CD4-positive, alpha-beta memory T cell (primary cell): ENCODE results near the gene SLC25A26. TPM values are rescaled to one million over a fixed set of nuclear protein-coding genes. Genes with fewer than 3 reads are reported as not detected.
A peak's percentile ranks its signal among the peaks of the same experiment; 100 is the strongest.

Experiments
- CTCF ChIA-PET: fragments of 350-600 bp; sonication (Branson Sonifier 250); formaldehyde crosslinking; loops from one replicate; lab custom pipeline; 2021; ENCODE audit warnings: inconsistent platforms; ENCODE audit not compliant: partially characterized antibody; lab: Charles Lee
- POLR2A ChIA-PET: fragments of 350-600 bp; sonication (Branson Sonifier 250); formaldehyde crosslinking; loops from one replicate; lab custom pipeline; 2021; ENCODE audit not compliant: partially characterized antibody; lab: Charles Lee
- DNase-seq, 5 donors: peaks; one replicate each; pipeline versions ENCODE4 v3.0.0 to v3.0.0-alpha.2; 2020 to 2022; ENCODE audit warnings: mixed read lengths in 1 of 5
- H3K27ac ChIP-seq: one replicate; pipeline ENCODE4 v1.7.0; 2013; ENCODE audit warnings: low read depth, low read length
- H3K27me3 ChIP-seq: 2 replicates; pipeline ENCODE4 v1.7.0; 2013; ENCODE audit warnings: mild to moderate bottlenecking, low read length, moderate library complexity; ENCODE audit not compliant: insufficient read depth
- H3K36me3 ChIP-seq: 2 replicates; pipeline ENCODE4 v1.7.0; 2013; ENCODE audit warnings: mild to moderate bottlenecking, low read length, moderate library complexity; ENCODE audit not compliant: insufficient read depth
- H3K4me1 ChIP-seq: 2 replicates; pipeline ENCODE4 v1.7.0; 2013; ENCODE audit warnings: mild to moderate bottlenecking, low read length, moderate library complexity; ENCODE audit not compliant: insufficient read depth
- H3K4me3 ChIP-seq, 2 donors: one replicate each; pipeline ENCODE4 v1.7.0; 2013; ENCODE audit warnings: low read length in 2 of 2, mild to moderate bottlenecking in 1 of 2
- H3K9me3 ChIP-seq, 2 donors: one replicate each; pipeline ENCODE4 v1.7.0; 2013; ENCODE audit warnings: low read length in 2 of 2, control low read depth in 1 of 2; ENCODE audit not compliant: control insufficient read depth in 1 of 2
- H3K27ac Mint-ChIP-seq, 7 donors: one replicate each; pipeline ENCODE4 v1.8.0; 2020 to 2021; ENCODE audit warnings: mixed read lengths in 7 of 7, mild to moderate bottlenecking in 6 of 7, inconsistent platforms in 3 of 7, moderate library complexity in 3 of 7
- H3K27me3 Mint-ChIP-seq, 2 donors: one replicate each; pipeline ENCODE4 v1.8.0; 2020 to 2021; ENCODE audit warnings: mixed read lengths in 2 of 2
- H3K36me3 Mint-ChIP-seq, 2 donors: one replicate each; pipeline ENCODE4 v1.8.0; 2020 to 2021; ENCODE audit warnings: mixed read lengths in 2 of 2, inconsistent platforms in 1 of 2, mild to moderate bottlenecking in 1 of 2
- H3K4me1 Mint-ChIP-seq, 4 donors: one replicate each; pipeline ENCODE4 v1.8.0; 2020 to 2021; ENCODE audit warnings: mixed read lengths in 4 of 4, mild to moderate bottlenecking in 1 of 4
- H3K4me3 Mint-ChIP-seq, 8 donors: one replicate each; pipeline ENCODE4 v1.8.0; 2020 to 2021; ENCODE audit warnings: mixed read lengths in 8 of 8, mild to moderate bottlenecking in 7 of 8, moderate library complexity in 6 of 8, inconsistent platforms in 3 of 8
- H3K9me3 Mint-ChIP-seq, 8 donors: one replicate each; pipeline ENCODE4 v1.8.0; 2020 to 2021; ENCODE audit warnings: mixed read lengths in 8 of 8, mild to moderate bottlenecking in 5 of 8, inconsistent platforms in 3 of 8, moderate library complexity in 1 of 8
- intact Hi-C: fragments of 100-400 bp; cut with micrococcal nuclease; formaldehyde crosslinking; loops from one replicate; pipeline ENCODE4 v1.15.1; 2023
- polyA plus RNA-seq, 2 donors: library from polyadenylated mRNA; unstranded; fragments of 300-500 nt; fragmentation: Illumina TruSeq; gene quantifications; one replicate each; pipeline ENCODE4 v1.2.3, GENCODE V29; 2021
- total RNA-seq, 2 experiments: library from RNA; stranded (reverse); gene quantifications; one replicate each; pipeline ENCODE4 v1.2.3, GENCODE V29; 2021

Gene SLC25A26
- total and polyA plus RNA-seq, 4 experiments from 2014 or later = 18.9 to 58.1 (median 29.1) TPM

DNA sequence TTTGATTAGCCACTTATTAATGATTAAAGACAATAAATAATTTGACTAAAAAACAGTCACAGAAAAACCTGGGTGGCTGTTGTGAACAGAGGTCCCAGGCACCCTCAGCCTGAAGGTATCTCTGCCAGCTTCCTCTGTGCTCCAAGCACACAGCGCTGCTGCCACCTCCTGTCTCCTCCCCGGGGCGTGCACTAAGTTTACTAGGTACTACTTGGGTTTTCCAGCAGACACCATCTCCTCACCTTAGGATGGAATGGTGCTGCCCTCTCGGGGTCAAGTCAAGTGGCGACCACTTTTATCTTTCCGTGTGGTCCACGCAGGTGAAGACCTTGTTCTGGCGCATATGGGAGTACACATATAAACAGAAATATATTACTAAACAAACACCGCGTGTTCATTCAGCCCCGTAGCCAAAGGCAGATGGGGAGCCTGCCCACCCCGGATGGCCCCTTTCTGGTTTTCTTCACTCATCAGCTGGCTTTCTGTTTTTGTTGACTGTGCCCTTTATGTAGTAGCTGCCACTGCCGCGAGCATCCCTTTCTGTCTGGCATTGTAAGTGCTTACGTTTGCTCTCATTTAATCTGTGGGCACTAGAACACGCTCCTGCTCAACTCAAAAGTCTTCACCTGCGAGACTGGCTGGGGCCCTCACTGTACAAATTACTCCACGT, 152.0 kb downstream of the SLC25A26 start:
- POLR2A ChIA-PET = interaction anchor here (0.6 to 3.1 kb wide), 11 partner anchors 17 to 119 kb away, joined by 3 to 21 read pairs (median 4); no protein-coding TSS in a partner anchor
- Histone ChIP-seq H3K9me3 (no peaks in the 10 kb centered on the region), H3K27me3 (no peaks in the 10 kb centered on the region), H3K36me3 (peaks cover 9% of the 10 kb centered on the region), H3K4me3 (no peak overlapping the region), H3K27ac (no peak overlapping the region), H3K4me1 (peaks cover 13% of the 10 kb centered on the region)
- Mint-ChIP-seq H3K4me1 (peaks cover 18 to 45% (median 19%) of the 10 kb centered on the region in 4 donors), H3K9me3 (no peaks in the 10 kb centered on the region), H3K27me3 (no peaks in the 10 kb centered on the region), H3K27ac (peak overlapping the region in 6 of 7 donors; percentile 36 to 82 (median 74)), H3K36me3 (peaks cover 18 to 72% of the 10 kb centered on the region in 2 donors), H3K4me3 (no peak overlapping the region)
- intact Hi-C loops = loop anchor here (1.0 kb wide), 2 partner anchors 97 to 119 kb away; no protein-coding TSS in a partner anchor
- CTCF ChIA-PET = interaction anchor here (0.6 to 5.4 kb wide), 23 partner anchors 10 to 450 kb away, joined by 3 to 70 read pairs (median 4); no protein-coding TSS in a partner anchor
- DNase-seq = peak; percentile 35 to 56 (median 44)

DNA sequence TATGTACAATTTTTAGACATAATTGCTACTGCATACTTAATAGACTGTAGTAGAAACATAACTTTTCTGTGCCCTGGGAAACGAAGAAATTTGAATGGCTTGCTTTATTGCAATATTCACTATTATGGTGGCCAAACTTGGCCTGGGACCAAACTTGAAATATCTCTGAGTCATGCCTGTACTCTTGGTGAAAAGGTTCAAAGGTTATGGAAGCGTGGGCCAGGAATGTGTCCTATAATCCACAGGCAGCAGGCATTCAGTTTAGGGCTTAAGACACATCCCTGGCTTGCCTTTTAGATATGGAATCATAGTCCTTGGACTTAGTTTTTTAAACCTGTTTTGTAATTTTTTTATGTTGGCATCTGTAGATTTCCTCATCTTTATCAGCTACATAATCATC, 155.8 kb downstream of the SLC25A26 start:
- no peak overlapping the region for H3K4me3 ChIP-seq
- H3K27ac Mint-ChIP-seq = peak overlapping the region; percentile 20 to 95 (median 88)
- H3K9me3 ChIP-seq = no peaks in the 10 kb centered on the region
- POLR2A ChIA-PET = interaction anchor here (2.0 to 2.8 kb wide), 2 partner anchors 79 to 99 kb away, joined by 12 to 24 read pairs; no protein-coding TSS in a partner anchor
- intact Hi-C loops = no loop called here
- no peak for DNase-seq
- H3K4me1 ChIP-seq = peaks cover 25% of the 10 kb centered on the region
- no peaks in the 10 kb centered on the region for H3K27me3 Mint-ChIP-seq
- no peaks in the 10 kb centered on the region for H3K27me3 ChIP-seq
- H3K27ac ChIP-seq = no peak overlapping the region
- H3K4me3 Mint-ChIP-seq = no peak overlapping the region
- H3K9me3 Mint-ChIP-seq = no peaks in the 10 kb centered on the region
- H3K36me3 ChIP-seq = peaks cover 36% of the 10 kb centered on the region
- peaks cover 49 to 80% of the 10 kb centered on the region in 2 donors for H3K36me3 Mint-ChIP-seq
- H3K4me1 Mint-ChIP-seq = peaks cover 19 to 37% (median 22%) of the 10 kb centered on the region in 4 donors
- CTCF ChIA-PET = interaction anchor here (1.4 to 4.3 kb wide), 13 partner anchors 11 to 446 kb away, joined by 3 to 80 read pairs (median 19); no protein-coding TSS in a partner anchor

DNA sequence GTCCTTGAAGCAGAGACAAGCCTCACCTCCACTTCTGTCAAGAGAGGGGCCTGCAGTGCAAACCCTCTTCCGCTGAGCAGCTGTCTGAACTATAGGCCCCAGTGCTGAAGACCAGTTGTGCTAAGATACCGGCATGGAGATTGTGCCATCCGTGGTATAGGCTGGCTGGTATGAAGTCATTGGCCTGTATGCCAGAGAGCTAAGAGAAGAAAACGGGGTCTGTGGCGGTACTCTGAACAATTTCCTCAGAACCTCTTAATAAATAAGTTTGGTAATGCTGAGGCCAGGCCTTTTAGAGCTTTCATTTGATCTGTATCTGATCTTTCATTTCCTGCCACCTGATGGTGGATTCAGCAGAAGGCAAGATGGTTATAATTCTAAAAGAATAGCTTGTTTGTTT, 157.0 kb downstream of the SLC25A26 start:
- intact Hi-C loops = loop anchor here (1.0 to 2.0 kb wide), 4 partner anchors 17 to 439 kb away; no protein-coding TSS in a partner anchor
- peaks cover 59 to 82% of the 10 kb centered on the region in 2 donors for H3K36me3 Mint-ChIP-seq
- H3K4me1 ChIP-seq = peaks cover 25% of the 10 kb centered on the region
- H3K9me3 ChIP-seq = no peaks in the 10 kb centered on the region
- DNase-seq = peak in 4 of 5 donors; percentile 51 to 64 (median 52)
- no peak overlapping the region for H3K4me3 ChIP-seq
- peak overlapping the region in 6 of 8 donors; percentile 2 to 32 (median 12) for H3K4me3 Mint-ChIP-seq
- ChIA-PET POLR2A (interaction anchor here (0.7 to 2.8 kb wide), 18 partner anchors 7 to 255 kb away, joined by 3 to 38 read pairs (median 4); partner anchors contain the start of gene SLC25A26), CTCF (interaction anchor here (0.7 to 4.3 kb wide), 49 partner anchors 9 to 444 kb away, joined by 3 to 80 read pairs (median 7); no protein-coding TSS in a partner anchor)
- H3K36me3 ChIP-seq = peaks cover 49% of the 10 kb centered on the region
- peak overlapping the region; percentile 82 to 95 (median 89) for H3K27ac Mint-ChIP-seq
- H3K27me3 ChIP-seq = no peaks in the 10 kb centered on the region
- H3K9me3 Mint-ChIP-seq = no peaks in the 10 kb centered on the region
- H3K4me1 Mint-ChIP-seq = peaks cover 19 to 37% (median 22%) of the 10 kb centered on the region in 4 donors
- H3K27me3 Mint-ChIP-seq = no peaks in the 10 kb centered on the region
- peak overlapping the region; percentile 45 for H3K27ac ChIP-seq

DNA sequence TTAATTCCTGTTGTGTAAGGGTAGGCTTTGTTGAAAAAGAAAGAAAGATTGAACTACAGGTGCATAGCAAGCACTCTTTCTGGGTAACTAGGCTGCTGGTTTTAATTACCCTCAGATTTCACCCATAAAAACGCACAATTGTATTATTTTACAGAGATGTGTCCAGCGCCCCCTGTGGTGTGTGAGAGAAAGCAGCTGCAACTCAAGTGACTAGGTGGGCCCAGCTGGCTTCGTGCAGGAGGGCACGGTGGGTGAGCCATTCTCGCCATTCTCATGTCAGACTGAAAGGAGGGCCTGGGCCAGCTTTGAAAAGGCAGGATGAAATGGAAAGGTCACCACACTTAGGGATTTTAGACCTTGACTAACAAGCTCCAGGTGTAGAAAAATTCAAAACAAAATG, 157.5 kb downstream of the SLC25A26 start:
- Mint-ChIP-seq H3K36me3 (peaks cover 63 to 78% of the 10 kb centered on the region in 2 donors), H3K27ac (peak overlapping the region; percentile 82 to 95 (median 89)), H3K4me3 (peak overlapping the region in 2 of 8 donors; percentile 12 to 32), H3K4me1 (peaks cover 19 to 37% (median 22%) of the 10 kb centered on the region in 4 donors), H3K9me3 (no peaks in the 10 kb centered on the region), H3K27me3 (no peaks in the 10 kb centered on the region)
- POLR2A ChIA-PET = interaction anchor here (0.9 to 2.8 kb wide), 16 partner anchors 8 to 157 kb away, joined by 3 to 38 read pairs (median 5); partner anchors contain the start of gene SLC25A26
- intact Hi-C loops = loop anchor here (1.0 to 2.0 kb wide), 4 partner anchors 17 to 438 kb away; no protein-coding TSS in a partner anchor
- Histone ChIP-seq H3K4me3 (no peak overlapping the region), H3K36me3 (peaks cover 53% of the 10 kb centered on the region), H3K27ac (peak overlapping the region; percentile 45), H3K4me1 (peaks cover 25% of the 10 kb centered on the region), H3K27me3 (no peaks in the 10 kb centered on the region), H3K9me3 (no peaks in the 10 kb centered on the region)
- DNase-seq = peak; percentile 49 to 70 (median 56)
- CTCF ChIA-PET = interaction anchor here (0.7 to 4.3 kb wide), 50 partner anchors 9 to 444 kb away, joined by 3 to 80 read pairs (median 7); no protein-coding TSS in a partner anchor

DNA sequence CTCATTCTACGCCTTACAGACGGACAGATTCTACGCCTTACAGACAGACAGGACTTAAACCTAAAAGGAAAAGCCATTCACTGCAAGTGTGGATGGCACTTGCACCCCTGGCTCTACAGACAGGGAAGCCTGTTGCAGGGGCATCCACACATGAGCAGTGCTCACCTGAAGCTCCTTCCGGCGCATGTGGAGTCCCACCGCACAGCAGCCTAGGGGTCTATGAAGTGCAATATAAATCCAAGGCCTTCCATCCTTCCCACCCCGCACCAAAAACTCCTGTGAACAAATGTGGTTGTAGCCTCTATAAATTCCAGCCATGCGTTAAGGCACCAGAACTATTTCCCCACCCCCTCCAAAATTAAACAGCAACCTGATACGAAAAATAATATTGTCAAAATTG, 158.8 kb downstream of the SLC25A26 start:
- DNase-seq = no peak
- H3K27ac Mint-ChIP-seq = peak overlapping the region; percentile 9 to 83 (median 65)
- H3K27me3 Mint-ChIP-seq = no peaks in the 10 kb centered on the region
- intact Hi-C loops = loop anchor here (2.0 kb wide), 1 partner anchor 15 kb away; no protein-coding TSS in a partner anchor
- Histone ChIP-seq H3K27me3 (no peaks in the 10 kb centered on the region), H3K4me1 (peaks cover 25% of the 10 kb centered on the region), H3K27ac (no peak overlapping the region), H3K9me3 (no peaks in the 10 kb centered on the region), H3K4me3 (no peak overlapping the region), H3K36me3 (peaks cover 66% of the 10 kb centered on the region)
- CTCF ChIA-PET = interaction anchor here (0.9 to 4.3 kb wide), 12 partner anchors 8 to 443 kb away, joined by 3 to 80 read pairs (median 16); no protein-coding TSS in a partner anchor
- H3K9me3 Mint-ChIP-seq = no peaks in the 10 kb centered on the region
- no peak overlapping the region for H3K4me3 Mint-ChIP-seq
- POLR2A ChIA-PET = interaction anchor here (1.2 to 2.3 kb wide), 2 partner anchors 12 to 14 kb away, joined by 3 to 17 read pairs; no protein-coding TSS in a partner anchor
- H3K4me1 Mint-ChIP-seq = peaks cover 19 to 37% (median 23%) of the 10 kb centered on the region in 4 donors
- peaks cover 76 to 81% of the 10 kb centered on the region in 2 donors for H3K36me3 Mint-ChIP-seq

DNA sequence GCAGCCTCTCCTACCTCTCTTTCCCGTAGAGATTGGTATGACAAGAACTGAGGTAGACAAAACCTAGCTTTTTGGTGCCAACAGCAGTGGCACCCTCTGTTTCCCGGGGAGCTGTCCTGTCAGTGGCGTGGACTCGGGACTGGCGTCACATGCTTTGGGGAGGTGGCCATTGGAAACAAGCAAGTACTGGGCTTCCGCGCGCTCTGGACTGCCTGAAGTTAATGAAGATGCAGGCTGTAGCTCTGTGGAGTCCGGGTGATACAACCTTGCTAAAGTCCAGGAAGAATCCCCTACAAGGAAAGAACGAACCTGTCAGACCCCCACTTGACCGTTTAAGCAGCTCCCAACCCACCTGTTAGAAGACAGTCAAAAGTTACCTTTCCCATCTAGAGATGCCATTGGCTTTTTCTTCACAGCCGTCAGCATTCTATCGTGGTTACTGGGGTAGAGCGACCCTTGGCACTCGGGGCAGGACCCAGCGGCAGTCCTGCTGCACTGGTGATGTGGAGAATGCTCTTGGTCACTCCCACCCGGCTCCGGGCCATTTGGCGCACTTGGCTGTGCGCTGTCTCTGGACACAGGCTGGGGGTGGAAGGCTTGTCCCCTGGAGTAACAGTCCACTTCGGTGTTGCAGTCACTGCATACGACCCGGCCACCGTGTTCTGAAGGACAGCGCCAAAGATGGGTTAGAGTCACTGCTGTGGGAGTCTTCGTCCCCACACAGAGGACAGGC, 159.6 kb downstream of the SLC25A26 start:
- Histone ChIP-seq H3K4me1 (peaks cover 25% of the 10 kb centered on the region), H3K27me3 (no peaks in the 10 kb centered on the region), H3K4me3 (no peak overlapping the region), H3K27ac (no peak overlapping the region), H3K9me3 (no peaks in the 10 kb centered on the region), H3K36me3 (peaks cover 74% of the 10 kb centered on the region)
- H3K4me3 Mint-ChIP-seq = no peak overlapping the region
- ChIA-PET POLR2A (interaction anchor here (1.2 kb wide), 1 partner anchor 13 kb away, joined by 3 read pairs; no protein-coding TSS in a partner anchor), CTCF (interaction anchor here (0.7 to 4.3 kb wide), 5 partner anchors 13 to 126 kb away, joined by 3 to 80 read pairs (median 4); no protein-coding TSS in a partner anchor)
- no peak for DNase-seq
- no peaks in the 10 kb centered on the region for H3K9me3 Mint-ChIP-seq
- peaks cover 19 to 37% (median 24%) of the 10 kb centered on the region in 4 donors for H3K4me1 Mint-ChIP-seq
- H3K27ac Mint-ChIP-seq = peak overlapping the region in 4 of 7 donors; percentile 6 to 81 (median 60)
- peaks cover 81 to 89% of the 10 kb centered on the region in 2 donors for H3K36me3 Mint-ChIP-seq
- H3K27me3 Mint-ChIP-seq = no peaks in the 10 kb centered on the region
- intact Hi-C loops = no loop called here
